Keratinocyte (primary cell): ENCODE results near the gene MACF1.

Experiments
- CTCF ChIP-seq, 3 experiments: IDR thresholded peaks in 1 of 3; conservative IDR thresholded peaks in 1 of 3; optimal IDR thresholded peaks in 1 of 3; 2 replicates in 2 of 3; 3 replicates in 1 of 3; pipeline versions ENCODE3 to v1.5.1; 2011; ENCODE audit warnings: low read length in 3 of 3, mild to moderate bottlenecking in 3 of 3, moderate library complexity in 2 of 3, control low read depth in 1 of 3, inconsistent platforms in 1 of 3; ENCODE audit not compliant: insufficient read depth in 2 of 3; ENCODE audit errors: extremely low read depth in 1 of 3
- EZH2 ChIP-seq: IDR thresholded peaks from one replicate; pipeline ENCODE4 v1.6.1; 2012; ENCODE audit warnings: inconsistent platforms, mild to moderate bottlenecking, low read length, moderate library complexity

GRCh38 chr1:39376656-39377055, 172.2 kb downstream of the MACF1 start:
- TF ChIP-seq CTCF (optimal IDR thresholded peaks at IDR 0.05 in 1 of 3, IDR thresholded peaks at IDR 0.05 in 1 of 3, conservative IDR thresholded peaks at IDR 0.05 in 1 of 3; ENCODE audit: extremely low read depth in 1 of 3, insufficient read depth in 2 of 3, low read length in 3 of 3): no peak
- no peak for TF ChIP-seq EZH2
